Esophagus squamous epithelium (tissue), 5 donors: Measurements from ENCODE around the gene OPCML. TPM values are rescaled to one million over a fixed set of nuclear protein-coding genes. Genes with fewer than 3 reads are reported as not detected.

Experiments
- DNase-seq: peaks from one replicate; lab custom pipeline; 2025; lab: John Stamatoyannopoulos, UW
- H3K27ac ChIP-seq, 4 donors: fragments of 200-600 bp; sonication (generic); one replicate each; pipeline ENCODE4 v1.5.1; 2016 to 2019; ENCODE audit warnings: mild to moderate bottlenecking in 1 of 4
- H3K27me3 ChIP-seq, 4 donors: fragments of 200-600 bp; sonication (generic); 1 replicate in 3 of 4; 2 replicates in 1 of 4; pipeline versions ENCODE4 v1.5.1 to v1.6.0; 2017 to 2021; ENCODE audit warnings: antibody characterized with exemption in 1 of 4
- H3K36me3 ChIP-seq, 3 donors: fragments of 200-600 bp; sonication (generic); one replicate each; pipeline ENCODE4 v1.5.1; 2016 to 2019
- H3K4me1 ChIP-seq, 3 donors: fragments of 200-600 bp; sonication (generic); one replicate each; pipeline ENCODE4 v1.5.1; 2017 to 2019
- H3K4me3 ChIP-seq, 4 donors: fragments of 200-600 bp; sonication (generic); 1 replicate in 3 of 4; 2 replicates in 1 of 4; pipeline ENCODE4 v1.5.1; 2016 to 2019; ENCODE audit warnings: mild to moderate bottlenecking in 2 of 4, moderate library complexity in 1 of 4
- H3K9me3 ChIP-seq, 3 donors: fragments of 200-600 bp; sonication (generic); one replicate each; pipeline ENCODE4 v1.5.1; 2016 to 2019
- CTCF ChIP-seq, 6 experiments: fragments of 450-650 bp in 4 of 6; fragments of 200-600 bp in 2 of 6; sonication (generic) in 2 of 6; IDR thresholded peaks; one replicate each; pipeline ENCODE4 v1.5.1; 2016 to 2019; ENCODE audit warnings: antibody characterized with exemption in 6 of 6, mild to moderate bottlenecking in 4 of 6, moderate library complexity in 4 of 6
- POLR2A ChIP-seq, 4 donors: fragments of 450-650 bp; IDR thresholded peaks; one replicate each; pipeline ENCODE4 v1.6.1; 2017; ENCODE audit warnings: antibody characterized with exemption in 4 of 4, mild to moderate bottlenecking in 4 of 4, moderate library complexity in 3 of 4
- WGBS, 2 donors: methylation state at CpG; one replicate each; pipeline ENCODE4 v1.1.5; 2018; 5-methylcytosine and 5-hydroxymethylcytosine counted together
- intact Hi-C: fragments of 100-400 bp; cut with DNase I; formaldehyde crosslinking; loops from one replicate; pipeline ENCODE4 v1.15.0; 2022
- total RNA-seq, 4 donors: library from RNA; depleted of rRNA; stranded (reverse); fragments of >200 nt; gene quantifications; one replicate each; pipeline ENCODE4 v1.1.0, GENCODE V29; 2016
- donor health status: DM: yes; HTN: yes; CAD: no.

The OPCML gene
- total RNA-seq, 4 donors from 2014 or later = under 0.01 TPM; not detected in 3

GRCh38 chr11:132742929-132743328 is 789.4 kb downstream of the OPCML start:
- WGBS, 2 donors = 73 to 81% methylated on average over 6 of the region's 6 CpGs
- H3K27me3 ChIP-seq = no peaks in the 10 kb centered on the region
- intact Hi-C loops = no loop called here
- H3K4me3 ChIP-seq = no peak overlapping the region
- no peaks in the 10 kb centered on the region for H3K9me3 ChIP-seq
- H3K4me1 ChIP-seq = no peaks in the 10 kb centered on the region
- no peaks in the 10 kb centered on the region for H3K36me3 ChIP-seq
- no peak for DNase-seq
- TF ChIP-seq POLR2A (IDR thresholded peaks at IDR 0.05) (no peak), CTCF (IDR thresholded peaks at IDR 0.05) (no peak)
- H3K27ac ChIP-seq = no peak overlapping the region

- TF ChIP-seq POLR2A (IDR thresholded peaks at IDR 0.05) (no peak), CTCF (IDR thresholded peaks at IDR 0.05) (no peak)
- H3K27ac ChIP-seq = no peak overlapping the region
- no peak overlapping the region for H3K4me3 ChIP-seq
- DNase-seq = no peak
- H3K27me3 ChIP-seq = no peaks in the 10 kb centered on the region
- no peaks in the 10 kb centered on the region for H3K4me1 ChIP-seq
- intact Hi-C loops = no loop called here
- H3K36me3 ChIP-seq = no peaks in the 10 kb centered on the region
- H3K9me3 ChIP-seq = no peaks in the 10 kb centered on the region
- WGBS, 2 donors = 35 to 71% methylated on average over 2 of the region's 2 CpGs
Observed at GRCh38 chr11:132734217-132734616, 798.1 kb downstream of the OPCML start.

GRCh38 chr11:132728026-132728425 is 804.3 kb downstream of the OPCML start:
- no peak overlapping the region for H3K4me3 ChIP-seq

GRCh38 chr11:132721526-132721925 is 810.8 kb downstream of the OPCML start:
- 68 to 79% methylated on average over 5 of the region's 5 CpGs for WGBS, 2 donors
- Histone ChIP-seq H3K27ac (no peak overlapping the region), H3K36me3 (no peaks in the 10 kb centered on the region), H3K4me1 (no peaks in the 10 kb centered on the region), H3K27me3 (no peaks in the 10 kb centered on the region), H3K4me3 (no peak overlapping the region), H3K9me3 (peaks cover 0 to 8% (median 0%) of the 10 kb centered on the region in 3 donors)
- TF ChIP-seq CTCF (IDR thresholded peaks at IDR 0.05) (no peak), POLR2A (IDR thresholded peaks at IDR 0.05) (no peak)
- no peak for DNase-seq
- intact Hi-C loops = no loop called here

More at GRCh38 chr11:132728026-132728425, 804.3 kb downstream of the OPCML start:
- no peaks in the 10 kb centered on the region for H3K36me3 ChIP-seq
- TF ChIP-seq CTCF (IDR thresholded peaks at IDR 0.05) (no peak), POLR2A (IDR thresholded peaks at IDR 0.05) (no peak)
- WGBS, 2 donors = 38 to 52% methylated on average over 3 to 6 of the region's 14 CpGs
- no peak for DNase-seq
- H3K27ac ChIP-seq = no peak overlapping the region
- peaks cover 0 to 8% (median 0%) of the 10 kb centered on the region in 3 donors for H3K9me3 ChIP-seq
- H3K27me3 ChIP-seq = no peaks in the 10 kb centered on the region
- no peaks in the 10 kb centered on the region for H3K4me1 ChIP-seq
- intact Hi-C loops = no loop called here

- Histone ChIP-seq H3K27me3 (no peaks in the 10 kb centered on the region), H3K36me3 (no peaks in the 10 kb centered on the region), H3K4me1 (no peaks in the 10 kb centered on the region), H3K27ac (no peak overlapping the region), H3K4me3 (no peak overlapping the region), H3K9me3 (peaks cover 0 to 1% (median 0%) of the 10 kb centered on the region in 3 donors)
- no peak for DNase-seq
- TF ChIP-seq POLR2A (IDR thresholded peaks at IDR 0.05) (no peak), CTCF (IDR thresholded peaks at IDR 0.05) (no peak)
- WGBS, 2 donors = 42 to 78% methylated on average over 2 of the region's 4 CpGs
- intact Hi-C loops = no loop called here
Observed at GRCh38 chr11:132719684-132720083, 812.6 kb downstream of the OPCML start.
